Subcutaneous adipose tissue (tissue), 4 donors: ENCODE results near the gene MSI2. TPM values are rescaled to one million over a fixed set of nuclear protein-coding genes. Genes with fewer than 3 reads are reported as not detected.

ENCODE experiments used
- CTCF ChIP-seq: fragments of 450-650 bp; IDR thresholded peaks from one replicate; pipeline ENCODE4 v1.5.1; 2016; ENCODE audit warnings: low read depth, mild to moderate bottlenecking, control low read depth, antibody characterized with exemption, moderate library complexity
- total RNA-seq, 4 donors: library from RNA; depleted of rRNA; stranded (reverse); fragments of >200 nt; gene quantifications; one replicate each; pipeline ENCODE4 v1.1.0, GENCODE V29; 2016

The MSI2 gene
- total RNA-seq, 4 donors from 2014 or later: 9.5 to 12.9 (median 10.9) TPM

GRCh38 chr17:57384219-57384618 is 127.9 kb downstream of the MSI2 start:
- TF ChIP-seq CTCF: no peak

GRCh38 chr17:57385975-57386374 is 129.7 kb downstream of the MSI2 start:
- TF ChIP-seq CTCF: no peak

- TF ChIP-seq CTCF: no peak
These were observed 131.3 kb downstream of the MSI2 start for GRCh38 chr17:57387575-57387974.

GRCh38 chr17:57388131-57388725 is 131.9 kb downstream of the MSI2 start:
- no peak for TF ChIP-seq CTCF

- TF ChIP-seq CTCF: no peak
These were observed 133.2 kb downstream of the MSI2 start for GRCh38 chr17:57389473-57389872.

- no peak for TF ChIP-seq CTCF
These were observed 134.9 kb downstream of the MSI2 start for GRCh38 chr17:57391076-57391825.

- no peak for TF ChIP-seq CTCF
These were observed 135.6 kb downstream of the MSI2 start for GRCh38 chr17:57391857-57392471.
